Measurements from ENCODE around the gene SDCBP2.

The SDCBP2 gene

GRCh38 chr20:1370548-1371110, 41.7 kb upstream of the SDCBP2 start:
- no peak overlapping the region for H3K4me3 ChIP-seq (replicated peaks in 1 of 2; ENCODE audit: low read depth in 2 of 2, low read length in 2 of 2)
- TF ChIP-seq CTCF (IDR thresholded peaks at IDR 0.05; ENCODE audit: low read depth, low read length) = no peak
- peak; percentile 36 to 78 for DNase-seq (ENCODE audit: low read depth in 2 of 2)

GRCh38 chr20:1369970-1370369, 41.0 kb upstream of the SDCBP2 start:
- no peak for DNase-seq (ENCODE audit: low read depth in 2 of 2)
- no peak overlapping the region for H3K4me3 ChIP-seq (replicated peaks in 1 of 2; ENCODE audit: low read depth in 2 of 2, low read length in 2 of 2)
- TF ChIP-seq CTCF (IDR thresholded peaks at IDR 0.05; ENCODE audit: low read depth, low read length) = no peak

GRCh38 chr20:1368448-1369199, 39.7 kb upstream of the SDCBP2 start:
- peak; percentile 56 to 67 for DNase-seq (ENCODE audit: low read depth in 2 of 2)
- no peak overlapping the region for H3K4me3 ChIP-seq (replicated peaks in 1 of 2; ENCODE audit: low read depth in 2 of 2, low read length in 2 of 2)
- no peak for TF ChIP-seq CTCF (IDR thresholded peaks at IDR 0.05; ENCODE audit: low read depth, low read length)

GRCh38 chr20:1367479-1367878, 38.5 kb upstream of the SDCBP2 start:
- no peak overlapping the region for H3K4me3 ChIP-seq (replicated peaks in 1 of 2; ENCODE audit: low read depth in 2 of 2, low read length in 2 of 2)
- TF ChIP-seq CTCF (IDR thresholded peaks at IDR 0.05; ENCODE audit: low read depth, low read length) = no peak
- no peak for DNase-seq (ENCODE audit: low read depth in 2 of 2)

- H3K4me3 ChIP-seq (replicated peaks in 1 of 2; ENCODE audit: low read depth in 2 of 2, low read length in 2 of 2) = no peak overlapping the region
- no peak for DNase-seq (ENCODE audit: low read depth in 2 of 2)
- TF ChIP-seq CTCF (IDR thresholded peaks at IDR 0.05; ENCODE audit: low read depth, low read length) = no peak
Measured at GRCh38 chr20:1364106-1364505, 35.2 kb upstream of the SDCBP2 start.

- no peak for DNase-seq (ENCODE audit: low read depth in 2 of 2)
- TF ChIP-seq CTCF (IDR thresholded peaks at IDR 0.05; ENCODE audit: low read depth, low read length) = no peak
Measured at GRCh38 chr20:1363522-1363921, 34.6 kb upstream of the SDCBP2 start.

More at GRCh38 chr20:1363522-1363921, 34.6 kb upstream of the SDCBP2 start:
- no peak overlapping the region for H3K4me3 ChIP-seq (replicated peaks in 1 of 2; ENCODE audit: low read depth in 2 of 2, low read length in 2 of 2)
